ENCODE results near the gene PER3.

DNA sequence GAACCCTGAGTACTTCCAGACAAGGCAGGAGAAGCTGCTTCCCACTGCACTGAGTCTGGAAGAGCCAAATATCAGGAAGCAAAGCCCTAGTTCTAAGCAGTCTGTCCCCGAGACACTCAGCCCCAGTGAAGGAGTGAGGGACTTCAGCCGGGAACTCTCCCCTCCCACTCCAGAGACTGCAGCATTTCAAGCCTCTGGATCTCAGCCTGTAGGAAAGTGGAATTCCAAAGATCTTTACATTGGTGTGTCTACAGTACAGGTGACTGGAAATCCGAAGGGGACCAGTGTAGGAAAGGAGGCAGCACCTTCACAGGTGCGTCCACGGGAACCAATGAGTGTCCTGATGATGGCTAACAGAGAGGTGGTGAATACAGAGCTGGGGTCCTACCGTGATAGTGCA is 46.0 kb upstream of the PER3 start:
- TF ChIP-seq, protein P1, sequence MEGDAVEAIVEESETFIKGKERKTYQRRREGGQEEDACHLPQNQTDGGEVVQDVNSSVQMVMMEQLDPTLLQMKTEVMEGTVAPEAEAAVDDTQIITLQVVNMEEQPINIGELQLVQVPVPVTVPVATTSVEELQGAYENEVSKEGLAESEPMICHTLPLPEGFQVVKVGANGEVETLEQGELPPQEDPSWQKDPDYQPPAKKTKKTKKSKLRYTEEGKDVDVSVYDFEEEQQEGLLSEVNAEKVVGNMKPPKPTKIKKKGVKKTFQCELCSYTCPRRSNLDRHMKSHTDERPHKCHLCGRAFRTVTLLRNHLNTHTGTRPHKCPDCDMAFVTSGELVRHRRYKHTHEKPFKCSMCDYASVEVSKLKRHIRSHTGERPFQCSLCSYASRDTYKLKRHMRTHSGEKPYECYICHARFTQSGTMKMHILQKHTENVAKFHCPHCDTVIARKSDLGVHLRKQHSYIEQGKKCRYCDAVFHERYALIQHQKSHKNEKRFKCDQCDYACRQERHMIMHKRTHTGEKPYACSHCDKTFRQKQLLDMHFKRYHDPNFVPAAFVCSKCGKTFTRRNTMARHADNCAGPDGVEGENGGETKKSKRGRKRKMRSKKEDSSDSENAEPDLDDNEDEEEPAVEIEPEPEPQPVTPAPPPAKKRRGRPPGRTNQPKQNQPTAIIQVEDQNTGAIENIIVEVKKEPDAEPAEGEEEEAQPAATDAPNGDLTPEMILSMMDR (IDR thresholded peaks at IDR 0.05), result no peak
- no peak for TF ChIP-seq POLR2A (IDR thresholded peaks at IDR 0.05)
